ENCODE data around the gene RING1.

Gene RING1

GRCh38 chr6:33202799-33203198 is 5.5 kb upstream of the RING1 start:
- Histone ChIP-seq H3F3A (ENCODE audit: insufficient read depth, low read length) (peaks cover 17% of the 10 kb centered on the region), H3K27me3 (replicated peaks; ENCODE audit: insufficient read depth, low read length) (no peaks in the 10 kb centered on the region), H3K4me2 (ENCODE audit: low read depth, low read length) (no peak overlapping the region), H3K27ac (ENCODE audit: low read length) (no peak overlapping the region), H3K79me2 (ENCODE audit: low read length) (peaks cover 44% of the 10 kb centered on the region), H3K9me2 (replicated peaks; ENCODE audit: insufficient read depth, low read length) (no peaks in the 10 kb centered on the region), H3K9me3 (replicated peaks; ENCODE audit: insufficient read depth, low read length) (no peaks in the 10 kb centered on the region), H3K9ac (ENCODE audit: low read length) (no peak overlapping the region), H3K36me3 (replicated peaks; ENCODE audit: insufficient read depth, low read length) (no peaks in the 10 kb centered on the region), H2AFZ (ENCODE audit: low read length) (no peak overlapping the region), H4K20me1 (ENCODE audit: insufficient read depth, low read length) (no peaks in the 10 kb centered on the region), H3K4me1 (ENCODE audit: low read length) (peaks cover 35% of the 10 kb centered on the region), H3K4me3 (ENCODE audit: low read length) (no peak overlapping the region)
- TF ChIP-seq CTCF (IDR thresholded peaks at IDR 0.05; ENCODE audit: low read length) (no peak), EZH2 (optimal IDR thresholded peaks at IDR 0.05; ENCODE audit: low read depth, low read length) (no peak), EZH2phosphoT487 (IDR thresholded peaks at IDR 0.05; ENCODE audit: low read length) (no peak)
- no peak for DNase-seq

- DNase-seq: no peak
- no peaks in the 10 kb centered on the region for H3K9me2 ChIP-seq (replicated peaks; ENCODE audit: insufficient read depth, low read length)
- H3K9ac ChIP-seq (ENCODE audit: low read length): no peak overlapping the region
- no peaks in the 10 kb centered on the region for H3K27me3 ChIP-seq (replicated peaks; ENCODE audit: insufficient read depth, low read length)
- H3K4me1 ChIP-seq (ENCODE audit: low read length): peaks cover 35% of the 10 kb centered on the region
- no peaks in the 10 kb centered on the region for H3K9me3 ChIP-seq (replicated peaks; ENCODE audit: insufficient read depth, low read length)
- TF ChIP-seq EZH2 (optimal IDR thresholded peaks at IDR 0.05; ENCODE audit: low read depth, low read length) (no peak), CTCF (IDR thresholded peaks at IDR 0.05; ENCODE audit: low read length) (no peak), EZH2phosphoT487 (IDR thresholded peaks at IDR 0.05; ENCODE audit: low read length) (no peak)
- no peak overlapping the region for H3K4me3 ChIP-seq (ENCODE audit: low read length)
- no peaks in the 10 kb centered on the region for H3K36me3 ChIP-seq (replicated peaks; ENCODE audit: insufficient read depth, low read length)
- no peak overlapping the region for H2AFZ ChIP-seq (ENCODE audit: low read length)
- H3K27ac ChIP-seq (ENCODE audit: low read length): no peak overlapping the region
- H3K79me2 ChIP-seq (ENCODE audit: low read length): peaks cover 38% of the 10 kb centered on the region
- H4K20me1 ChIP-seq (ENCODE audit: insufficient read depth, low read length): no peaks in the 10 kb centered on the region
- peak overlapping the region; percentile 37 for H3K4me2 ChIP-seq (ENCODE audit: low read depth, low read length)
- H3F3A ChIP-seq (ENCODE audit: insufficient read depth, low read length): peaks cover 17% of the 10 kb centered on the region; the same call in 1 of the 2 replicates
These were observed 4.7 kb upstream of the RING1 start for GRCh38 chr6:33203443-33204164.

- no peak for DNase-seq
- Histone ChIP-seq H3K27me3 (replicated peaks; ENCODE audit: insufficient read depth, low read length) (no peaks in the 10 kb centered on the region), H3K9ac (ENCODE audit: low read length) (no peak overlapping the region; the same call in 1 of the 2 replicates), H3K9me2 (replicated peaks; ENCODE audit: insufficient read depth, low read length) (no peaks in the 10 kb centered on the region), H3K79me2 (ENCODE audit: low read length) (peaks cover 35% of the 10 kb centered on the region), H3K36me3 (replicated peaks; ENCODE audit: insufficient read depth, low read length) (no peaks in the 10 kb centered on the region), H3F3A (ENCODE audit: insufficient read depth, low read length) (peaks cover 17% of the 10 kb centered on the region; the same call in 1 of the 2 replicates), H3K4me3 (ENCODE audit: low read length) (no peak overlapping the region), H3K27ac (ENCODE audit: low read length) (no peak overlapping the region), H2AFZ (ENCODE audit: low read length) (no peak overlapping the region), H3K4me2 (ENCODE audit: low read depth, low read length) (peak overlapping the region; percentile 37), H3K9me3 (replicated peaks; ENCODE audit: insufficient read depth, low read length) (no peaks in the 10 kb centered on the region), H4K20me1 (ENCODE audit: insufficient read depth, low read length) (no peaks in the 10 kb centered on the region), H3K4me1 (ENCODE audit: low read length) (peaks cover 38% of the 10 kb centered on the region)
- no peak for TF ChIP-seq CTCF (IDR thresholded peaks at IDR 0.05; ENCODE audit: low read length)
- no peak for TF ChIP-seq EZH2phosphoT487 (IDR thresholded peaks at IDR 0.05; ENCODE audit: low read length)
- no peak for TF ChIP-seq EZH2 (optimal IDR thresholded peaks at IDR 0.05; ENCODE audit: low read depth, low read length)
These were observed 4.2 kb upstream of the RING1 start for GRCh38 chr6:33204165-33204414.
